AG09319 (cell line): ENCODE results near the gene DAAM1.

Experiments
- DNase-seq: peaks from one replicate; pipeline ENCODE4 v3.0.0-alpha.2; 2010; ENCODE audit warnings: low read depth; ENCODE audit errors: extremely low read depth
- CTCF ChIP-seq: IDR thresholded peaks from 2 replicates; pipeline ENCODE4 v1.5.1; 2011; ENCODE audit warnings: low read depth, mild to moderate bottlenecking, inconsistent platforms, low read length, moderate library complexity

DAAM1 gene

GRCh38 chr14:59415836-59416602 lies 227.6 kb downstream of the DAAM1 start:
- DNase-seq, result no peak
- TF ChIP-seq CTCF, result no peak

- no peak for DNase-seq
- no peak for TF ChIP-seq CTCF
Measured at GRCh38 chr14:59417311-59417710, 228.8 kb downstream of the DAAM1 start.

- TF ChIP-seq CTCF, result no peak
- DNase-seq, result no peak
Measured at GRCh38 chr14:59419303-59419702, 230.8 kb downstream of the DAAM1 start.
